Smooth muscle cell (in vitro differentiated cells): ENCODE results near the gene PHACTR1. TPM values are rescaled to one million over a fixed set of nuclear protein-coding genes. Genes with fewer than 3 reads are reported as not detected.

Source experiments
- DNase-seq: peaks from one replicate; lab custom pipeline; 2025; ENCODE audit not compliant: unreplicated experiment; lab: John Stamatoyannopoulos, UW
- H2AFZ ChIP-seq: fragments of 200-600 bp; sonication (generic); 2 replicates; pipeline ENCODE4 v1.6.0; 2016; ENCODE audit warnings: antibody characterized with exemption, low read depth, mild to moderate bottlenecking
- H3F3A ChIP-seq: fragments of 200-600 bp; sonication (generic); 2 replicates; pipeline ENCODE4 v1.6.0; 2017; ENCODE audit warnings: antibody characterized with exemption, low read depth
- H3K27ac ChIP-seq: fragments of 200-600 bp; sonication (generic); 2 replicates; pipeline ENCODE4 v1.5.1; 2016; ENCODE audit warnings: low read depth, mild to moderate bottlenecking
- H3K27me3 ChIP-seq: fragments of 200-600 bp; sonication (generic); 2 replicates; pipeline ENCODE4 v1.6.1; 2016; ENCODE audit warnings: low read depth, mild to moderate bottlenecking
- H3K36me3 ChIP-seq: fragments of 200-600 bp; sonication (generic); 2 replicates; pipeline ENCODE4 v1.5.1; 2016; ENCODE audit warnings: low read depth
- H3K4me1 ChIP-seq: fragments of 200-600 bp; sonication (generic); 2 replicates; pipeline ENCODE4 v1.5.1; 2016; ENCODE audit warnings: low read depth
- H3K4me2 ChIP-seq: fragments of 200-600 bp; sonication (generic); 2 replicates; pipeline ENCODE4 v1.6.0; 2016; ENCODE audit warnings: mild to moderate bottlenecking
- H3K4me3 ChIP-seq: fragments of 200-600 bp; sonication (generic); 2 replicates; pipeline ENCODE4 v1.5.1; 2016; ENCODE audit warnings: mild to moderate bottlenecking
- H3K79me2 ChIP-seq: fragments of 200-600 bp; sonication (generic); 2 replicates; pipeline ENCODE4 v1.6.0; 2016; ENCODE audit warnings: low read depth, mild to moderate bottlenecking
- H3K9ac ChIP-seq: fragments of 200-600 bp; sonication (generic); 2 replicates; pipeline ENCODE4 v1.6.0; 2016; ENCODE audit warnings: low read depth
- H3K9me3 ChIP-seq: fragments of 200-600 bp; sonication (generic); replicated peaks from 2 replicates; pipeline ENCODE4 v1.5.1; 2016; ENCODE audit warnings: low read depth
- H4K20me1 ChIP-seq: fragments of 200-600 bp; sonication (generic); 2 replicates; pipeline ENCODE4 v1.6.0; 2016; ENCODE audit warnings: low read depth
- WGBS: methylation state at CpG from one replicate; pipeline ENCODE4 v1.1.7; 2016; ENCODE audit warnings: low lambda C conversion rate; 5-methylcytosine and 5-hydroxymethylcytosine counted together
- polyA plus RNA-seq: library from polyadenylated mRNA; unstranded; fragments of >200 nt; fragmentation: Nextera tagmentation; extraction: Ambion mirVana; gene quantifications from 2 replicates; pipeline ENCODE4 v1.2.1, GENCODE V29; 2016
- total RNA-seq: library from RNA; depleted of rRNA; stranded (reverse); fragments of >200 nt; gene quantifications from 2 replicates; pipeline ENCODE4 v1.2.3, GENCODE V29; 2014
- TF ChIP-seq, protein P1 (sequence below): fragments of 200-600 bp; sonication (generic); IDR thresholded peaks from 2 replicates; pipeline ENCODE4 v1.5.1; 2017; ENCODE audit warnings: borderline replicate concordance, mild to moderate bottlenecking, antibody characterized with exemption; ENCODE audit not compliant: insufficient read depth, poor library complexity, severe bottlenecking

PHACTR1 gene
- total and polyA plus RNA-seq, 2 experiments from 2014 or later = 0.09 to 0.67 TPM

DNA sequence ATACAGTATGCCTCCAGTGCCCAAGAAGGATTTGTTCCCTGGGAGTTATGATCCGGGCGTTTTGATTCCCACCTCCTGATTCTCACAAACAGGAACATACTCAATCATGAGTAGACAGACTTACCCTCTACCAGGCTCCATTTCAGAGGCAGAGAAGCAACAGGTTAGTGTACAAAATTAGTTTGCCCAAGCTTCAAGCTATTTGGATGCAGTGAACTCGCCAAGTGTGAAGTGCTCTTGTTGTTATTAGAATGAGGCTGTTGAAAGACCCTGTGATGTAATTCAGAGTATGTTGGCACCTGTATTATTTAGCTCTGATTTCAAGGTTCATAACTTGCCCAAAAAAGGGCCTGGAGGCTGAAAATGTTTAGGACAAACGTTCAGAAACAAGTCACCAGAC is 247.0 kb downstream of the PHACTR1 start:
- peaks cover 18% of the 10 kb centered on the region for H3K27me3 ChIP-seq
- H3F3A ChIP-seq = no peaks in the 10 kb centered on the region
- 81% methylated on average over 4 of the region's 4 CpGs for WGBS
- H3K79me2 ChIP-seq = no peaks in the 10 kb centered on the region
- no peaks in the 10 kb centered on the region for H3K9me3 ChIP-seq
- no peak overlapping the region for H2AFZ ChIP-seq
- no peaks in the 10 kb centered on the region for H3K4me1 ChIP-seq
- no peak overlapping the region for H3K4me3 ChIP-seq
- no peaks in the 10 kb centered on the region for H4K20me1 ChIP-seq
- H3K4me2 ChIP-seq = no peak overlapping the region
- H3K27ac ChIP-seq = no peak overlapping the region
- TF ChIP-seq, protein P1, sequence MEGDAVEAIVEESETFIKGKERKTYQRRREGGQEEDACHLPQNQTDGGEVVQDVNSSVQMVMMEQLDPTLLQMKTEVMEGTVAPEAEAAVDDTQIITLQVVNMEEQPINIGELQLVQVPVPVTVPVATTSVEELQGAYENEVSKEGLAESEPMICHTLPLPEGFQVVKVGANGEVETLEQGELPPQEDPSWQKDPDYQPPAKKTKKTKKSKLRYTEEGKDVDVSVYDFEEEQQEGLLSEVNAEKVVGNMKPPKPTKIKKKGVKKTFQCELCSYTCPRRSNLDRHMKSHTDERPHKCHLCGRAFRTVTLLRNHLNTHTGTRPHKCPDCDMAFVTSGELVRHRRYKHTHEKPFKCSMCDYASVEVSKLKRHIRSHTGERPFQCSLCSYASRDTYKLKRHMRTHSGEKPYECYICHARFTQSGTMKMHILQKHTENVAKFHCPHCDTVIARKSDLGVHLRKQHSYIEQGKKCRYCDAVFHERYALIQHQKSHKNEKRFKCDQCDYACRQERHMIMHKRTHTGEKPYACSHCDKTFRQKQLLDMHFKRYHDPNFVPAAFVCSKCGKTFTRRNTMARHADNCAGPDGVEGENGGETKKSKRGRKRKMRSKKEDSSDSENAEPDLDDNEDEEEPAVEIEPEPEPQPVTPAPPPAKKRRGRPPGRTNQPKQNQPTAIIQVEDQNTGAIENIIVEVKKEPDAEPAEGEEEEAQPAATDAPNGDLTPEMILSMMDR = no peak
- DNase-seq = no peak
- H3K36me3 ChIP-seq = no peaks in the 10 kb centered on the region
- H3K9ac ChIP-seq = no peak overlapping the region

DNA sequence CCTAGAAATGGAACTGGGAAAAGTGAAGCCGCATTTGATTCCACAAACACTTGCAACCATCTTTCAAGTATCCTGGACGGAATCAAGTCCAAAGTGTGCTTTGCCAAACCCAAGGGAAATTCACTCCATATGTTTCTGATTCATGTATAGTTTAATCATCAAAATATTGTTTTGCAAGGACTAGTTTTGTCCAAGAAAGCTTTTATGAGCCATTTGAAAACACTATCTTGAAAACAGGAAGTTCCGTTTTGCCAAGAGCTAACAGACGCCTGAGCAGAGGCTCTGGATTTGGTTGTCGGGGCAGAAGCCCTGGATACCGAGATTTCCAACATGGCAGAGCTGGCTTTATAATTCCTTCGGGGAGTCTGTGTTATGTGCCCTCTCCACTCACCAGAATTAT is 251.1 kb downstream of the PHACTR1 start:
- Histone ChIP-seq H4K20me1 (no peaks in the 10 kb centered on the region), H3K4me1 (no peaks in the 10 kb centered on the region), H2AFZ (no peak overlapping the region), H3K9ac (no peak overlapping the region), H3K27ac (no peak overlapping the region), H3F3A (no peaks in the 10 kb centered on the region), H3K79me2 (no peaks in the 10 kb centered on the region), H3K9me3 (no peaks in the 10 kb centered on the region), H3K36me3 (no peaks in the 10 kb centered on the region), H3K4me3 (no peak overlapping the region), H3K27me3 (peaks cover 7% of the 10 kb centered on the region), H3K4me2 (no peak overlapping the region)
- 83% methylated on average over 7 of the region's 7 CpGs for WGBS
- no peak for DNase-seq
- TF ChIP-seq, protein P1 = no peak

GRCh38 chr6:12968290-12968689 is 251.7 kb downstream of the PHACTR1 start:
- no peaks in the 10 kb centered on the region for H3K9me3 ChIP-seq
- H3K4me3 ChIP-seq = no peak overlapping the region
- no peak overlapping the region for H3K4me2 ChIP-seq
- 96% methylated on average over 4 of the region's 4 CpGs for WGBS
- no peak overlapping the region for H2AFZ ChIP-seq
- peaks cover 7% of the 10 kb centered on the region for H3K27me3 ChIP-seq
- no peak overlapping the region for H3K9ac ChIP-seq
- H4K20me1 ChIP-seq = no peaks in the 10 kb centered on the region
- H3K36me3 ChIP-seq = no peaks in the 10 kb centered on the region
- no peak overlapping the region for H3K27ac ChIP-seq
- no peaks in the 10 kb centered on the region for H3F3A ChIP-seq
- TF ChIP-seq, protein P1 = no peak
- no peaks in the 10 kb centered on the region for H3K4me1 ChIP-seq
- no peaks in the 10 kb centered on the region for H3K79me2 ChIP-seq
- DNase-seq = no peak

DNA sequence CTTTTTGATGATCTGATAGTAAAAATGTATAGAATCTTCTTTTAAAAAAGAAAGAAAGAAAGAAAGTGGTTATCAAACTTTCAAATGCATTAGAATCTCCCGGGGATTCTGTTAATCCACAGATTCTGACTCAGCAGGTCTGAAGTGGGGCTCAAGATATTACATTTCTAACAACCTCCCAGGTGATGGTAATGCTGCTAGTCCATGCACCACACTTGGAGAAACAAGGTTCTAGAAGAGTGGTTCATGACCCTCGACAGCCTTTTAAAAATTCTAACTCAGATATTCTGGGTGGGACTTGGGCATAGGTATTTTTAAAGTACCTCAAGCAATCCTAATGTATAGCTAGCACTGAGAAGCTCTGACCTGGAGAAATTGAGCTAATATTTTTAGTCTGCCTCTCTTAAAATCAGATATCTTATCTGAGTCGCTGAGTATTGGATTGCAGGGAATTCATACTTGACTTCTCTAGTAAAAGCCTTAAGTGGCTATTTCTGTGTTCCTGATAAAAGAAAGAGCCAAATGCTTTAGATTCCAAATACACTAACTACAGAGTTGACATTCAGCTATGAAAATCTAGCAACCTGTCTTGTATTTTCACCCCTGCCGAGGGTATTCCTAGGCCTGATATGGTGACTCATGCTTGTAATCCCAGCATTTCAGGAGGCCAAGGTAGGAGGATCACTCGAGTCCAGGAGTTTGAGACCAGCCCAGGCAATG is 252.4 kb downstream of the PHACTR1 start:
- H3K27me3 ChIP-seq = peaks cover 7% of the 10 kb centered on the region
- 70% methylated on average over 5 of the region's 5 CpGs for WGBS

More for the DNA sequence above, 252.4 kb downstream of the PHACTR1 start:
- Histone ChIP-seq H3K79me2 (no peaks in the 10 kb centered on the region), H3K36me3 (no peaks in the 10 kb centered on the region), H3K9me3 (no peaks in the 10 kb centered on the region), H2AFZ (no peak overlapping the region), H3K4me3 (no peak overlapping the region), H3K9ac (no peak overlapping the region), H4K20me1 (no peaks in the 10 kb centered on the region), H3K4me1 (no peaks in the 10 kb centered on the region), H3K4me2 (no peak overlapping the region), H3F3A (no peaks in the 10 kb centered on the region), H3K27ac (no peak overlapping the region)
- DNase-seq = no peak
- TF ChIP-seq, protein P1 = no peak
